GM23338 (cell line): ENCODE measurements around the gene PROCR.

Experiments
- CREB1 ChIP-seq: fragments of 250-450 bp; sonication (Bioruptor Pico); IDR thresholded peaks from 2 replicates; pipeline ENCODE4 v1.5.0; 2020; ENCODE audit warnings: low read depth, mild to moderate bottlenecking, moderate library complexity
- CTCF ChIP-seq, 2 experiments: fragments of 200-600 bp in 1 of 2; sonication (generic) in 1 of 2; conservative IDR thresholded peaks; 2 replicates each; pipeline versions ENCODE4 v1.5.1 to v1.6.1; 2016 to 2017; ENCODE audit warnings: antibody characterized with exemption in 2 of 2, low read depth in 2 of 2, mild to moderate bottlenecking in 2 of 2, moderate library complexity in 1 of 2
- EZH2 ChIP-seq: fragments of 200-600 bp; sonication (generic); IDR thresholded peaks from one replicate; pipeline ENCODE4 v1.8.0; 2017; ENCODE audit warnings: antibody characterized with exemption, mild to moderate bottlenecking, low read depth; ENCODE audit not compliant: unreplicated experiment
- EZH2phosphoT487 ChIP-seq: fragments of 200-600 bp; sonication (generic); IDR thresholded peaks from one replicate; pipeline ENCODE4 v1.8.1; 2018; ENCODE audit warnings: antibody characterized with exemption; ENCODE audit not compliant: unreplicated experiment
- POLR2AphosphoS5 ChIP-seq: IDR thresholded peaks from 2 replicates; pipeline ENCODE4 v1.6.1; 2016; ENCODE audit warnings: antibody characterized with exemption, low read depth
- REST ChIP-seq: IDR thresholded peaks from one replicate; pipeline ENCODE4 v1.6.1; 2018; ENCODE audit warnings: antibody characterized with exemption; ENCODE audit not compliant: unreplicated experiment
- STAT1 ChIP-seq: IDR thresholded peaks from one replicate; pipeline ENCODE4 v1.6.1; 2016; ENCODE audit warnings: antibody characterized with exemption; ENCODE audit not compliant: unreplicated experiment

GRCh38 chr20:35192118-35192872, 20.4 kb downstream of the PROCR start:
- no peak for TF ChIP-seq CTCF (conservative IDR thresholded peaks at IDR 0.05; ENCODE audit: low read depth in 2 of 2)
- TF ChIP-seq EZH2, result no peak
- no peak for TF ChIP-seq REST
- TF ChIP-seq POLR2AphosphoS5, result no peak
- TF ChIP-seq STAT1, result no peak
- no peak for TF ChIP-seq CREB1 (CRISPR knock-in tag)
- no peak for TF ChIP-seq EZH2phosphoT487
